H1 (cell line): ENCODE measurements around the gene ATP5ME. TPM values are rescaled to one million over a fixed set of nuclear protein-coding genes. Genes with fewer than 3 reads are reported as not detected.

Source experiments
- ASH2L ChIP-seq: fragments of 200-600, 300-600 bp; sonication (generic); IDR thresholded peaks from one replicate; pipeline ENCODE4 v1.7.1; 2017; ENCODE audit warnings: low read length
- BACH1 ChIP-seq: IDR thresholded peaks from 2 replicates; pipeline ENCODE4 v1.6.1; 2012; ENCODE audit warnings: low read length, improper control_type of control experiment
- BRCA1 ChIP-seq: IDR thresholded peaks from 2 replicates; pipeline ENCODE4 v1.6.1; 2012; ENCODE audit warnings: low read depth, low read length, improper control_type of control experiment
- CREB1 ChIP-seq: IDR thresholded peaks from 2 replicates; pipeline ENCODE4 v1.6.1; 2012; ENCODE audit warnings: inconsistent platforms
- NANOG ChIP-seq: IDR thresholded peaks from 2 replicates; pipeline ENCODE4 v1.6.1; 2011; ENCODE audit warnings: low read length, low read depth, mild to moderate bottlenecking, inconsistent platforms; ENCODE audit not compliant: insufficient read depth, poor library complexity, severe bottlenecking
- SIX5 ChIP-seq: IDR thresholded peaks from 2 replicates; pipeline ENCODE4 v1.6.1; 2011; ENCODE audit warnings: mild to moderate bottlenecking, low read depth, low read length
- SP1 ChIP-seq: IDR thresholded peaks from 2 replicates; pipeline ENCODE4 v1.6.1; 2011; ENCODE audit warnings: low read depth, low read length
- SUZ12 ChIP-seq: fragments of 200-600 bp; sonication (generic); IDR thresholded peaks from 2 replicates; pipeline ENCODE4 v1.6.1; 2012; ENCODE audit warnings: mild to moderate bottlenecking, inconsistent platforms, low read length, moderate library complexity, mixed read lengths
- YY1 ChIP-seq: IDR thresholded peaks from 2 replicates; pipeline ENCODE4 v1.6.1; 2011; ENCODE audit warnings: low read depth, mild to moderate bottlenecking, low read length
- polyA plus RNA-seq, 7 experiments: library from polyadenylated mRNA; depleted of rRNA in 3 of 7; stranded (reverse) in 5 of 7; unstranded in 2 of 7; fragments of >200 nt in 5 of 7; fragments of 200-250 nt in 2 of 7; gene quantifications; 1 replicate in 5 of 7; 2 replicates in 1 of 7; 4 replicates in 1 of 7; pipeline versions ENCODE4 v1.2.1 to v1.2.3, GENCODE V29; 2011 to 2013; ENCODE audit warnings: missing spikeins in 2 of 7, mixed read lengths in 2 of 7
- total RNA-seq: library from RNA; stranded (reverse); fragmentation: NEBNext Ultra II Directional; extraction: Animal tissue kit (Norgen Biotek cat#: 25700); gene quantifications from 2 replicates; pipeline ENCODE4 v1.2.1, GENCODE V29; 2021

ATP5ME gene
- total and polyA plus RNA-seq, 2 of the 8 experiments (the other 6 are each of a cell fraction or from before 2014, with no cell fraction given): 375 to 450 TPM

GRCh38 chr4:703336-704197, 29.5 kb upstream of the ATP5ME start (continued):
- TF ChIP-seq ASH2L: no peak
- TF ChIP-seq NANOG: no peak
- TF ChIP-seq YY1: no peak
- TF ChIP-seq BRCA1: no peak
- TF ChIP-seq CREB1: no peak
- TF ChIP-seq SIX5: no peak
- TF ChIP-seq SUZ12: no peak
- TF ChIP-seq BACH1: no peak
- no peak for TF ChIP-seq SP1
